ENCODE measurements around the gene NAT16. TPM values are rescaled to one million over a fixed set of nuclear protein-coding genes. Genes with fewer than 3 reads are reported as not detected.

NAT16 gene
- total and polyA plus RNA-seq, 9 of the 15 experiments (the other 6 are each of a cell fraction or from before 2014, with no cell fraction given), result 0.04 TPM; not detected in 8

DNA sequence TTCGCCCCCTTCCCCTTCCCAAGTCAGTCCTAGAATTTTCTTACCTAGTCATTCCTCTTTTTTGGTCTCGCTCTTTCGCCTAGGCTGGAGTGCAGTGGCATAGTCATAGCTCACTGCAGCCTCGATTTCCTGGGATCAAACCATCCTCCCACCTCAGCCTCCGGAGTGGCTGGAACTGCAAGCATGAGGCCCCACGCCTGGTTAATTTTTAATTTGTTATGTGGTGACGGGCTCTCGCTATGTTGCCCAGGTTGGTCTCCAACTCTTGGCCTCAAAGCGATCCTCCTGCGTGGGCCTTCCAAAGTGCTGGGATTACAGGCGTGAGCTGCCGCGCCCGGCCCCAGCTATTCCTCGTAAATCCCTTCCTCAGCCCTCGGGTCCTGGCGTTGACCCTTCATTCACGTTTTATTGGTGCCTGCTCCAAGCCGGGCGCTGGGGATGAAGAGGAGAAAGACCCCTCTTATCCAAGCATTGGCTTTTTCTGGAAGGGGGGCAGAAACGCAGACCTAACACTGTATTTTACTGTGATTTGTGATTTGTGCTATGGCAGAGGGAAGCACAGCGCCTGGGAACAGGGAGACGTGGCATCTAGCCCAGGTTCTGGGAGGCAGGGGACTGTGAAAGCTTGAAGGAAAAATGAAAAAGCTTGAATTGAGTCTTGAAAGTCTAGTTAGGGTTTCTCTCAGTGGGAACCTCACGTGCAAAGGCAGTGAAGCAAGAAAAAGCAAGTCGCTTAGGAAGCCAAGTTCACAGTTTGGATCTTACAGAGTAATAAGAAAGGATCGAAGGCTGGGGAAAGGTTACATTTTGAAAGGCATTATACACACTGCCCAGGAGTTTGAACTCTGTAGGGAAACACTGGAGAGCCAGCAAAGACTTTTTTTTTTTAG, 38.4 kb upstream of the NAT16 start (continued):
- TF ChIP-seq, protein P1, sequence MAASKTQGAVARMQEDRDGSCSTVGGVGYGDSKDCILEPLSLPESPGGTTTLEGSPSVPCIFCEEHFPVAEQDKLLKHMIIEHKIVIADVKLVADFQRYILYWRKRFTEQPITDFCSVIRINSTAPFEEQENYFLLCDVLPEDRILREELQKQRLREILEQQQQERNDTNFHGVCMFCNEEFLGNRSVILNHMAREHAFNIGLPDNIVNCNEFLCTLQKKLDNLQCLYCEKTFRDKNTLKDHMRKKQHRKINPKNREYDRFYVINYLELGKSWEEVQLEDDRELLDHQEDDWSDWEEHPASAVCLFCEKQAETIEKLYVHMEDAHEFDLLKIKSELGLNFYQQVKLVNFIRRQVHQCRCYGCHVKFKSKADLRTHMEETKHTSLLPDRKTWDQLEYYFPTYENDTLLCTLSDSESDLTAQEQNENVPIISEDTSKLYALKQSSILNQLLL (CRISPR knock-in tag; IDR thresholded peaks at IDR 0.05; ENCODE audit: borderline replicate concordance), result no peak
- 0 out of 2 replicates have a peak, but pooled peaks have one; percentile 34 for TF ChIP-seq NFRKB (IDR thresholded peaks at IDR 0.05; ENCODE audit: low read depth)
- TF ChIP-seq, protein P2, sequence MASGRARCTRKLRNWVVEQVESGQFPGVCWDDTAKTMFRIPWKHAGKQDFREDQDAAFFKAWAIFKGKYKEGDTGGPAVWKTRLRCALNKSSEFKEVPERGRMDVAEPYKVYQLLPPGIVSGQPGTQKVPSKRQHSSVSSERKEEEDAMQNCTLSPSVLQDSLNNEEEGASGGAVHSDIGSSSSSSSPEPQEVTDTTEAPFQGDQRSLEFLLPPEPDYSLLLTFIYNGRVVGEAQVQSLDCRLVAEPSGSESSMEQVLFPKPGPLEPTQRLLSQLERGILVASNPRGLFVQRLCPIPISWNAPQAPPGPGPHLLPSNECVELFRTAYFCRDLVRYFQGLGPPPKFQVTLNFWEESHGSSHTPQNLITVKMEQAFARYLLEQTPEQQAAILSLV (tag; IDR thresholded peaks at IDR 0.05), result 0 out of 2 replicates have a peak, but pooled peaks have one; percentile 14
- peak; percentile 39; the same call in 1 of the 2 replicates for TF ChIP-seq BHLHE40 (IDR thresholded peaks at IDR 0.05; ENCODE audit: low read length)
- 0 out of 2 replicates have a peak, but pooled peaks have one; percentile 10 for TF ChIP-seq SOX6 (IDR thresholded peaks at IDR 0.05)
- TF ChIP-seq, protein P3, sequence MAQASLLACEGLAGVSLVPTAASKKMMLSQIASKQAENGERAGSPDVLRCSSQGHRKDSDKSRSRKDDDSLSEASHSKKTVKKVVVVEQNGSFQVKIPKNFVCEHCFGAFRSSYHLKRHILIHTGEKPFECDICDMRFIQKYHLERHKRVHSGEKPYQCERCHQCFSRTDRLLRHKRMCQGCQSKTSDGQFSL (CRISPR knock-in tag; IDR thresholded peaks at IDR 0.05), result no peak
- TF ChIP-seq, protein P3 (tag; IDR thresholded peaks at IDR 0.05), result 0 out of 4 replicates have a peak, but pooled peaks of 1 of the 2 experiments have one; percentile 17
- peak; percentile 86 for TF ChIP-seq GABPA (tag; conservative IDR thresholded peaks at IDR 0.05; ENCODE audit: low read depth)
- TF ChIP-seq KDM4B (IDR thresholded peaks at IDR 0.05; ENCODE audit: borderline replicate concordance in 2 of 2, low read depth in 1 of 2), result no peak
- TF ChIP-seq TAF1 (IDR thresholded peaks at IDR 0.05; ENCODE audit: control insufficient read depth, extremely low read depth, insufficient read depth, low read length, severe bottlenecking), result peak; percentile 18
- 0 out of 4 replicates have a peak, but pooled peaks of 1 of the 2 experiments have one; percentile 18 for TF ChIP-seq TEAD1 (CRISPR knock-in tag; IDR thresholded peaks at IDR 0.05)
- TF ChIP-seq, protein P4, sequence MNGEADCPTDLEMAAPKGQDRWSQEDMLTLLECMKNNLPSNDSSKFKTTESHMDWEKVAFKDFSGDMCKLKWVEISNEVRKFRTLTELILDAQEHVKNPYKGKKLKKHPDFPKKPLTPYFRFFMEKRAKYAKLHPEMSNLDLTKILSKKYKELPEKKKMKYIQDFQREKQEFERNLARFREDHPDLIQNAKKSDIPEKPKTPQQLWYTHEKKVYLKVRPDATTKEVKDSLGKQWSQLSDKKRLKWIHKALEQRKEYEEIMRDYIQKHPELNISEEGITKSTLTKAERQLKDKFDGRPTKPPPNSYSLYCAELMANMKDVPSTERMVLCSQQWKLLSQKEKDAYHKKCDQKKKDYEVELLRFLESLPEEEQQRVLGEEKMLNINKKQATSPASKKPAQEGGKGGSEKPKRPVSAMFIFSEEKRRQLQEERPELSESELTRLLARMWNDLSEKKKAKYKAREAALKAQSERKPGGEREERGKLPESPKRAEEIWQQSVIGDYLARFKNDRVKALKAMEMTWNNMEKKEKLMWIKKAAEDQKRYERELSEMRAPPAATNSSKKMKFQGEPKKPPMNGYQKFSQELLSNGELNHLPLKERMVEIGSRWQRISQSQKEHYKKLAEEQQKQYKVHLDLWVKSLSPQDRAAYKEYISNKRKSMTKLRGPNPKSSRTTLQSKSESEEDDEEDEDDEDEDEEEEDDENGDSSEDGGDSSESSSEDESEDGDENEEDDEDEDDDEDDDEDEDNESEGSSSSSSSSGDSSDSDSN (IDR thresholded peaks at IDR 0.05; ENCODE audit: borderline replicate concordance in 1 of 2, low read depth in 2 of 2, low read length in 2 of 2), result no peak
- TF ChIP-seq, protein P5, sequence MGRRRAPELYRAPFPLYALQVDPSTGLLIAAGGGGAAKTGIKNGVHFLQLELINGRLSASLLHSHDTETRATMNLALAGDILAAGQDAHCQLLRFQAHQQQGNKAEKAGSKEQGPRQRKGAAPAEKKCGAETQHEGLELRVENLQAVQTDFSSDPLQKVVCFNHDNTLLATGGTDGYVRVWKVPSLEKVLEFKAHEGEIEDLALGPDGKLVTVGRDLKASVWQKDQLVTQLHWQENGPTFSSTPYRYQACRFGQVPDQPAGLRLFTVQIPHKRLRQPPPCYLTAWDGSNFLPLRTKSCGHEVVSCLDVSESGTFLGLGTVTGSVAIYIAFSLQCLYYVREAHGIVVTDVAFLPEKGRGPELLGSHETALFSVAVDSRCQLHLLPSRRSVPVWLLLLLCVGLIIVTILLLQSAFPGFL (CRISPR knock-in tag; IDR thresholded peaks at IDR 0.05), result 0 out of 2 replicates have a peak, but pooled peaks have one; percentile 37
- TF ChIP-seq PML (IDR thresholded peaks at IDR 0.05; ENCODE audit: low read length), result peak; percentile 40; the same call in 1 of the 2 replicates
- TF ChIP-seq CHD1 (IDR thresholded peaks at IDR 0.05; ENCODE audit: low read length), result peak; percentile 40
- TF ChIP-seq SAFB2 (IDR thresholded peaks at IDR 0.05; ENCODE audit: borderline replicate concordance, low read depth, low read length, severe bottlenecking), result no peak
- peak; percentile 69; the same call in 1 of the 2 replicates for TF ChIP-seq BCOR (IDR thresholded peaks at IDR 0.05)
- TF ChIP-seq SMARCA4 (IDR thresholded peaks at IDR 0.05), result 0 out of 2 replicates have a peak, but pooled peaks have one; percentile 28
